ENCODE data around the gene THOC2. TPM values are rescaled to one million over a fixed set of nuclear protein-coding genes. Genes with fewer than 3 reads are reported as not detected.
A peak's percentile ranks its signal among the peaks of the same experiment; 100 is the strongest.
"Not testable (repeated sequence)": the region's sequence is repeated elsewhere in the genome, so short reads cannot be mapped to it uniquely, and the experiment has no call there.

The THOC2 gene
- total RNA-seq, 2 donors from 2014 or later = 48.0 to 76.2 TPM

DNA sequence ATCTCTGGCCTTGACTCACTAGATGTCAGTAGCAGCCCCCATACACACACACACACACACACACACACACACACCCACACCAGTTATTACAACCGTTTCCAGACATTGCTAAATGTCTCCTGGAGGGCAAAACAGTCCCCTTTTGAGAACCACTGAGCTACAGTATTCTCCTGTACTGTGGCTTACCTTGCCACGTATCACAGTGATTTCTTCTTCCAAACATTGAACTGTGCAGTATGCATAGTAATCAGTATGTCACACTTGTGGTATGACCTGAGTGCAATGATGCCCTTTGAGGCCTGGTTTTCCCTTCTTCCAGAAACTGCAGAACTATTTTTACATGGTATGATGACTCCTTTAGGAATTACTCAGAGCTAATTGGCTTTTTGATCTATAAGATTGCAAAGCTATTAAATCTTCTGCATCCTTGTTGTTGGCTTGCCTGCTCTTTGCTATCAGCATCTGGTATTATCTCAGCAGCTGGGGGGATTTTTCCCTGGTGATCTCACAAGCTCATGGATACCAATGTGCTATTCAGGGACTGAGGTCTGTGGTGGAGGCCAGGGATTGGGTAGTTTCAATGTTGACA is 3.6 kb upstream of the THOC2 start:
- intact Hi-C loops (cut with DNase I) = no loop called here
- no peaks in the 10 kb centered on the region for H3K9me3 ChIP-seq
- no peaks in the 10 kb centered on the region for H3K36me3 ChIP-seq
- no peaks in the 10 kb centered on the region for H3K27me3 ChIP-seq (replicated peaks; ENCODE audit: insufficient read depth)
- WGBS = 40% methylated on average over 2 of the region's 2 CpGs
- TF ChIP-seq POLR2A (IDR thresholded peaks at IDR 0.05) = no peak
- TF ChIP-seq, protein P1, sequence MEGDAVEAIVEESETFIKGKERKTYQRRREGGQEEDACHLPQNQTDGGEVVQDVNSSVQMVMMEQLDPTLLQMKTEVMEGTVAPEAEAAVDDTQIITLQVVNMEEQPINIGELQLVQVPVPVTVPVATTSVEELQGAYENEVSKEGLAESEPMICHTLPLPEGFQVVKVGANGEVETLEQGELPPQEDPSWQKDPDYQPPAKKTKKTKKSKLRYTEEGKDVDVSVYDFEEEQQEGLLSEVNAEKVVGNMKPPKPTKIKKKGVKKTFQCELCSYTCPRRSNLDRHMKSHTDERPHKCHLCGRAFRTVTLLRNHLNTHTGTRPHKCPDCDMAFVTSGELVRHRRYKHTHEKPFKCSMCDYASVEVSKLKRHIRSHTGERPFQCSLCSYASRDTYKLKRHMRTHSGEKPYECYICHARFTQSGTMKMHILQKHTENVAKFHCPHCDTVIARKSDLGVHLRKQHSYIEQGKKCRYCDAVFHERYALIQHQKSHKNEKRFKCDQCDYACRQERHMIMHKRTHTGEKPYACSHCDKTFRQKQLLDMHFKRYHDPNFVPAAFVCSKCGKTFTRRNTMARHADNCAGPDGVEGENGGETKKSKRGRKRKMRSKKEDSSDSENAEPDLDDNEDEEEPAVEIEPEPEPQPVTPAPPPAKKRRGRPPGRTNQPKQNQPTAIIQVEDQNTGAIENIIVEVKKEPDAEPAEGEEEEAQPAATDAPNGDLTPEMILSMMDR (IDR thresholded peaks at IDR 0.05) = no peak
- no peak for TF ChIP-seq POLR2AphosphoS5 (IDR thresholded peaks at IDR 0.05)
- DNase-seq (ENCODE audit: low spot score) = no peak
- H3K4me1 ChIP-seq (replicated peaks) = no peaks in the 10 kb centered on the region
- no peak overlapping the region for H3K27ac ChIP-seq
- no peak overlapping the region for H3K4me3 ChIP-seq

DNA sequence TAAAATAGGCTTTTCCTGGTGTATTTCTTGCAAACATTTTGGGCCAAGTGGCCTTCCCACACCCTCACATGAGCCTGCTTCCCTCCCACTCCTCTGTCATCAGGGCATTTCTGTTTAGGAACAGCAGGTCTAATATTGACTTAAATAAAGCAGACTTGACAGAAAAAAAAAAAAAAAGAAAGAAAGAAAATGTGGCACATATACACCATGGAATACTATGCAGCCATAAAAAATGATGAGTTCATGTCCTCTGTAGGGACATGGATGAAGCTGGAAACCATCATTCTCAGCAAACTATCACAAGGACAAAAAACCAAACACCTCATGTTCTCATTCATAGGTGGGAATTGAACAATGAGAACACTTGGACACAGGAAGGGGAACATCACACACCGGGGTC is 2.3 kb upstream of the THOC2 start:
- intact Hi-C loops (cut with DNase I); H3K27ac ChIP-seq; H3K9me3 ChIP-seq; H3K27me3 ChIP-seq (replicated peaks; ENCODE audit: insufficient read depth); H3K4me1 ChIP-seq (replicated peaks); DNase-seq (ENCODE audit: low spot score); H3K4me3 ChIP-seq; H3K36me3 ChIP-seq: not testable (repeated sequence)
- WGBS = no CpG with 5 or more reads among the region's 1 CpG

DNA sequence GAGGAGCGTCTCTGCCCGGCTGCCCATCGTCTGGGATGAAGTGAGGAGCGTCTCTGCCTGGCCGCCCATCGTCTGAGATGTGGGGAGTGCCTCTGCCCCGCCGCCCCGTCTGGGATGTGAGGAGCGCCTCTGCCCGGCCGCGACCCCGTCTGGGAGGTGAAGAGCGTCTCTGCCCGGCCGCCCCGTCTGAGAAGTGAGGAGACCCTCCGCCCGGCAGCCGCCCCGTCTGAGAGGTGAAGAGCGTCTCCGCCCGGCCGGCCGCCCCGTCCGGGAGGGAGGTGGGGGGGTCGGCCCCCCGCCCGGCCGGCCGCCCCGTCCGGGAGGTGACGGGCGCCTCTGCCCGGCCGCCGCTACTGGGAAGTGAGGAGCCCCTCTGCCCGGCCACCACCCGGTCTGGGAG is 1.2 kb upstream of the THOC2 start:
- DNase-seq (ENCODE audit: low spot score); H3K36me3 ChIP-seq; intact Hi-C loops (cut with DNase I); H3K27ac ChIP-seq; H3K4me1 ChIP-seq (replicated peaks); H3K9me3 ChIP-seq; H3K4me3 ChIP-seq; H3K27me3 ChIP-seq (replicated peaks; ENCODE audit: insufficient read depth): not testable (repeated sequence)
- no CpG with 5 or more reads among the region's 43 CpGs for WGBS

DNA sequence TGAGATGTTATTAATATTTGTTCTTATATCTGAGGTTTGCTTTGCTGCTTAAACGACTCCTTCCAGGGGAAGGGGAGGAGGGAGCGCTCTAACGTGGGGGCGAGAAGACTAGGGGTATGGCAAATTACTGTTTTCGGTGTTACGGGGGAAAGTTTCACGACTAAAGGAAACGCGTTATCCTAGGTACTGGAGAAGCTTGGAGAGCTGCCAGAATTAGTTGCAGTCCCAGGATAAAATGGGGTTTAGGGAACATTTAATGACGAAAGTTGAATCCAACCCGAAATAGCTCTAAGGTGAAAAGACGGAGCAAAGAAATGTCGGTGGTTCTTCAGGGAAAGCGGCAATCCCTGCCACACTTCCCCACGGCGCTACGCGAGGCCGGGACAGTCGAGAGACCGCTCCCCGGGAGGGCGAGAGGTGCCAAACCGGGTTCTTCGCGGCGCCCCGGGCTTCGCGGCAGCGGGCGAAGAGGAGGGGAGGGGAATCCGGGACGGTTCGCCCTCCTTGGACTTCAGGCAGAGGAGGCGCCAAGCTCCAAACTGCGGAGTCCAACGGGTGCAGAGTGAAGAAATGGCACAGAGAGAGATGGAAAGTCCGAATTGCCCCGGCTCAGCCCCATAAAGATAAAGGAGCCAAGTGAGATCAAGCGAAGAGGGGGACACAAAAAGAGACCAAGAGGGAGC is 724 bp downstream of the THOC2 start:
- peak overlapping the region; percentile 80 to 84 for H3K27ac ChIP-seq
- intact Hi-C loops (cut with DNase I) = no loop called here
- H3K4me1 ChIP-seq (replicated peaks) = no peaks in the 10 kb centered on the region
- H3K27me3 ChIP-seq (replicated peaks; ENCODE audit: insufficient read depth) = no peaks in the 10 kb centered on the region
- H3K36me3 ChIP-seq = no peaks in the 10 kb centered on the region
- peak overlapping the region; percentile 54 to 55 for H3K4me3 ChIP-seq
- no peaks in the 10 kb centered on the region for H3K9me3 ChIP-seq
- TF ChIP-seq POLR2AphosphoS5 (IDR thresholded peaks at IDR 0.05) (no peak), POLR2A (IDR thresholded peaks at IDR 0.05) (no peak)
- TF ChIP-seq, protein P1 (IDR thresholded peaks at IDR 0.05) = no peak
- 2% methylated on average over 24 of the region's 41 CpGs for whole genome bisulfite sequencing
- DNase-seq (ENCODE audit: low spot score) = no peak

DNA sequence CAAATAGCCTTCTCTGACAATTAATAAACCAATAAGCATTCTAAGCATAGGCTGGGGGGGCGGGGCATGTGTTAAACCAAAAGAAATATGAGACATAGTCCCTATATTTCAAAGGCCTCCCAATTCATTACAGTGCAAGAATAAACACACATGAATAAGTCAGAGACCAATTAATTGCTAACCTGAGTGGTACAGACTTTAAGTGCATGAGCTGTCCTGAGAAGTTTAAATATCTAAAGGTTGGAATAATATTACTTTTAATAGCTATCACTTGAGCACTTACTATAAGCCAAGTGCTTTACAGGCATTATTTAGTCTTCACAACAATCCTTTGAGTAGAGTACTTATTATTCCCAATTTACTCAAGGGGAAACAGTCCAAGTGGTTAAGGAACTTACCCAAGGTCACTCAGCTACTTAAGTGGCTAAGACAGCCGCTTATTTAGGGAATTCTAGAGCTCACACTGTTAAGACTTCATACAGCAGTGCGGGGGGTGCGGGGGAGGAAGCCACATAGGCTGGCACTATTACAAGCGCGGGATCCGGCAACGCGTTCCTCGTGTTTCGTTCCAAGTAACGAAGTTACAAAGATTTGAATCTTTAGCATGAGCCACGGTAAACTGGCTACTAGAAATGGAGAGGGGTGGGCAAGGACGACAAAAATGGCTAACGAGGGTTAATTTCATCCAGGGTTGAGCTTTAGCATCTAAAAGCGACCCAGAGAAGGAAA is 1.4 kb downstream of the THOC2 start:
- no peaks in the 10 kb centered on the region for H3K36me3 ChIP-seq
- peak overlapping the region; percentile 54 to 55 for H3K4me3 ChIP-seq
- H3K27ac ChIP-seq = peak overlapping the region; percentile 80 to 84
- 5% methylated on average over 16 of the region's 16 CpGs for WGBS
- H3K27me3 ChIP-seq (replicated peaks; ENCODE audit: insufficient read depth) = no peaks in the 10 kb centered on the region
- intact Hi-C loops (cut with DNase I) = no loop called here
- no peaks in the 10 kb centered on the region for H3K9me3 ChIP-seq
- TF ChIP-seq POLR2A (IDR thresholded peaks at IDR 0.05) (no peak), POLR2AphosphoS5 (IDR thresholded peaks at IDR 0.05) (no peak)
- TF ChIP-seq, protein P1 (IDR thresholded peaks at IDR 0.05) = no peak
- H3K4me1 ChIP-seq (replicated peaks) = no peaks in the 10 kb centered on the region
- no peak for DNase-seq (ENCODE audit: low spot score)

Measured in prostate gland (tissue), 2 donors.